HepG2 (cell line): ENCODE results near the gene DNAJC4. TPM values are rescaled to one million over a fixed set of nuclear protein-coding genes. Genes with fewer than 3 reads are reported as not detected.

ENCODE experiments used
- ARHGAP35 ChIP-seq: sonication (generic); formaldehyde crosslinking; IDR thresholded peaks from 2 replicates; pipeline ENCODE4 v1.9.0; 2022; ENCODE audit warnings: mild to moderate bottlenecking, inconsistent platforms, moderate library complexity, missing genetic modification reagents, borderline replicate concordance
- ARNTL ChIP-seq: sonication (generic); formaldehyde crosslinking; IDR thresholded peaks from 2 replicates; pipeline ENCODE4 v1.4.0; 2020; ENCODE audit warnings: mild to moderate bottlenecking, missing genetic modification reagents
- FIP1L1 ChIP-seq: fragments of 200-400 bp; formaldehyde crosslinking; IDR thresholded peaks from 2 replicates; pipeline ENCODE4 v1.6.1; 2018; ENCODE audit warnings: low read depth, mild to moderate bottlenecking, low read length, moderate library complexity, borderline replicate concordance; ENCODE audit not compliant: insufficient read depth
- FOSL2 ChIP-seq: sonication (generic); formaldehyde crosslinking; IDR thresholded peaks from 2 replicates; pipeline ENCODE4 v1.4.0; 2020; ENCODE audit warnings: missing genetic modification reagents
- KDM5B ChIP-seq: sonication (generic); formaldehyde crosslinking; IDR thresholded peaks from 2 replicates; pipeline ENCODE4 v1.4.0; 2020; ENCODE audit warnings: missing genetic modification reagents, mild to moderate bottlenecking, borderline replicate concordance
- KLF13 ChIP-seq: sonication (generic); formaldehyde crosslinking; IDR thresholded peaks from 2 replicates; pipeline ENCODE4 v1.4.0; 2020; ENCODE audit warnings: mild to moderate bottlenecking, missing genetic modification reagents
- MEF2D ChIP-seq: sonication (generic); formaldehyde crosslinking; IDR thresholded peaks from 2 replicates; pipeline ENCODE4 v1.5.1; 2020; ENCODE audit warnings: mild to moderate bottlenecking, missing genetic modification reagents
- NR0B2 ChIP-seq: sonication (generic); formaldehyde crosslinking; IDR thresholded peaks from 2 replicates; pipeline ENCODE4 v1.4.0; 2020; ENCODE audit warnings: mild to moderate bottlenecking, missing genetic modification reagents
- PLSCR1 ChIP-seq: sonication (generic); formaldehyde crosslinking; IDR thresholded peaks from 2 replicates; pipeline ENCODE4 v1.5.0; 2020; ENCODE audit warnings: missing genetic modification reagents, mild to moderate bottlenecking, borderline replicate concordance
- POLR2A ChIP-seq, 2 experiments: IDR thresholded peaks; 2 replicates each; pipeline ENCODE4 v1.6.1; 2011; ENCODE audit warnings: low read depth in 2 of 2, low read length in 2 of 2, mild to moderate bottlenecking in 1 of 2, moderate library complexity in 1 of 2; ENCODE audit not compliant: insufficient read depth in 1 of 2
- RFXAP ChIP-seq: sonication (generic); formaldehyde crosslinking; IDR thresholded peaks from 2 replicates; pipeline ENCODE4 v1.4.0; 2020; ENCODE audit warnings: missing genetic modification reagents, borderline replicate concordance
- SP140L ChIP-seq: sonication (generic); formaldehyde crosslinking; IDR thresholded peaks from 2 replicates; pipeline ENCODE4 v1.4.0; 2020; ENCODE audit warnings: missing genetic modification reagents, borderline replicate concordance
- ZFP36L2 ChIP-seq: sonication (generic); formaldehyde crosslinking; IDR thresholded peaks from 2 replicates; pipeline ENCODE4 v1.4.0; 2020; ENCODE audit warnings: missing genetic modification reagents
- ZNF280B ChIP-seq: sonication (generic); formaldehyde crosslinking; IDR thresholded peaks from 2 replicates; pipeline ENCODE4 v1.5.0; 2020; ENCODE audit warnings: missing genetic modification reagents, mild to moderate bottlenecking, borderline replicate concordance
- ZNF576 ChIP-seq: sonication (generic); formaldehyde crosslinking; IDR thresholded peaks from 2 replicates; pipeline ENCODE4 v1.4.0; 2020; ENCODE audit warnings: mild to moderate bottlenecking, missing genetic modification reagents
- polyA plus RNA-seq, 8 experiments: library from polyadenylated mRNA; depleted of rRNA in 3 of 8; stranded (reverse) in 7 of 8; unstranded in 1 of 8; fragments of >200 nt; fragmentation: Illumina TruSeq in 4 of 8; extraction: Trizol in 4 of 8; gene quantifications; 2 replicates each; pipeline versions ENCODE4 v1.2.1 to v1.2.3, GENCODE V29; 2011 to 2016; ENCODE audit warnings: low read depth in 4 of 8, missing spikeins in 1 of 8, mixed read lengths in 1 of 8; ENCODE audit not compliant: insufficient read depth in 1 of 8
- total RNA-seq, 5 experiments: library from RNA; depleted of rRNA; stranded (reverse); fragments of >200 nt; fragmentation: Illumina TruSeq; extraction: Trizol; gene quantifications; 2 replicates each; pipeline ENCODE4 v1.2.3, GENCODE V29; 2016; ENCODE audit warnings: low read depth in 1 of 5
- TF ChIP-seq, protein P1 (sequence below): sonication (generic); formaldehyde crosslinking; IDR thresholded peaks from 2 replicates; pipeline ENCODE4 v1.4.0; 2020; ENCODE audit warnings: missing genetic modification reagents
- TF ChIP-seq, protein P2 (sequence below): sonication (generic); formaldehyde crosslinking; IDR thresholded peaks from 2 replicates; pipeline ENCODE4 v1.5.0; 2020; ENCODE audit warnings: mild to moderate bottlenecking, missing genetic modification reagents, moderate library complexity

The DNAJC4 gene
- total and polyA plus RNA-seq, 2 of the 13 experiments (the other 11 are each of a cell fraction or from before 2014, with no cell fraction given), result 10.3 to 60.8 TPM

- TF ChIP-seq, protein P1, sequence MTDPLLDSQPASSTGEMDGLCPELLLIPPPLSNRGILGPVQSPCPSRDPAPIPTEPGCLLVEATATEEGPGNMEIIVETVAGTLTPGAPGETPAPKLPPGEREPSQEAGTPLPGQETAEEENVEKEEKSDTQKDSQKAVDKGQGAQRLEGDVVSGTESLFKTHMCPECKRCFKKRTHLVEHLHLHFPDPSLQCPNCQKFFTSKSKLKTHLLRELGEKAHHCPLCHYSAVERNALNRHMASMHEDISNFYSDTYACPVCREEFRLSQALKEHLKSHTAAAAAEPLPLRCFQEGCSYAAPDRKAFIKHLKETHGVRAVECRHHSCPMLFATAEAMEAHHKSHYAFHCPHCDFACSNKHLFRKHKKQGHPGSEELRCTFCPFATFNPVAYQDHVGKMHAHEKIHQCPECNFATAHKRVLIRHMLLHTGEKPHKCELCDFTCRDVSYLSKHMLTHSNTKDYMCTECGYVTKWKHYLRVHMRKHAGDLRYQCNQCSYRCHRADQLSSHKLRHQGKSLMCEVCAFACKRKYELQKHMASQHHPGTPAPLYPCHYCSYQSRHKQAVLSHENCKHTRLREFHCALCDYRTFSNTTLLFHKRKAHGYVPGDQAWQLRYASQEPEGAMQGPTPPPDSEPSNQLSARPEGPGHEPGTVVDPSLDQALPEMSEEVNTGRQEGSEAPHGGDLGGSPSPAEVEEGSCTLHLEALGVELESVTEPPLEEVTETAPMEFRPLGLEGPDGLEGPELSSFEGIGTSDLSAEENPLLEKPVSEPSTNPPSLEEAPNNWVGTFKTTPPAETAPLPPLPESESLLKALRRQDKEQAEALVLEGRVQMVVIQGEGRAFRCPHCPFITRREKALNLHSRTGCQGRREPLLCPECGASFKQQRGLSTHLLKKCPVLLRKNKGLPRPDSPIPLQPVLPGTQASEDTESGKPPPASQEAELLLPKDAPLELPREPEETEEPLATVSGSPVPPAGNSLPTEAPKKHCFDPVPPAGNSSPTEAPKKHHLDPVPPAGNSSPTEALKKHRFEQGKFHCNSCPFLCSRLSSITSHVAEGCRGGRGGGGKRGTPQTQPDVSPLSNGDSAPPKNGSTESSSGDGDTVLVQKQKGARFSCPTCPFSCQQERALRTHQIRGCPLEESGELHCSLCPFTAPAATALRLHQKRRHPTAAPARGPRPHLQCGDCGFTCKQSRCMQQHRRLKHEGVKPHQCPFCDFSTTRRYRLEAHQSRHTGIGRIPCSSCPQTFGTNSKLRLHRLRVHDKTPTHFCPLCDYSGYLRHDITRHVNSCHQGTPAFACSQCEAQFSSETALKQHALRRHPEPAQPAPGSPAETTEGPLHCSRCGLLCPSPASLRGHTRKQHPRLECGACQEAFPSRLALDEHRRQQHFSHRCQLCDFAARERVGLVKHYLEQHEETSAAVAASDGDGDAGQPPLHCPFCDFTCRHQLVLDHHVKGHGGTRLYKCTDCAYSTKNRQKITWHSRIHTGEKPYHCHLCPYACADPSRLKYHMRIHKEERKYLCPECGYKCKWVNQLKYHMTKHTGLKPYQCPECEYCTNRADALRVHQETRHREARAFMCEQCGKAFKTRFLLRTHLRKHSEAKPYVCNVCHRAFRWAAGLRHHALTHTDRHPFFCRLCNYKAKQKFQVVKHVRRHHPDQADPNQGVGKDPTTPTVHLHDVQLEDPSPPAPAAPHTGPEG (CRISPR knock-in tag), result peak; percentile 81; the same call in 1 of the 2 replicates
- no peak for TF ChIP-seq PLSCR1 (CRISPR knock-in tag)
- TF ChIP-seq RFXAP (CRISPR knock-in tag), result 0 out of 2 replicates have a peak, but pooled peaks have one; percentile 42
- no peak for TF ChIP-seq NR0B2
- 0 out of 2 replicates have a peak, but pooled peaks have one; percentile 27 for TF ChIP-seq ARNTL (CRISPR knock-in tag)
- no peak for TF ChIP-seq ZFP36L2
- TF ChIP-seq ZNF280B (CRISPR knock-in tag), result 0 out of 2 replicates have a peak, but pooled peaks have one; percentile 45
- no peak for TF ChIP-seq SP140L (CRISPR knock-in tag)
- TF ChIP-seq KDM5B (CRISPR knock-in tag), result peak; percentile 41; the same call in 1 of the 2 replicates
- TF ChIP-seq FIP1L1, result no peak
- TF ChIP-seq POLR2A (IDR thresholded peaks at IDR 0.05; ENCODE audit: insufficient read depth in 1 of 2, low read depth in 2 of 2, low read length in 2 of 2), result no peak
- no peak for TF ChIP-seq KLF13
- TF ChIP-seq ZNF576 (CRISPR knock-in tag), result no peak
- TF ChIP-seq ARHGAP35, result no peak
- no peak for TF ChIP-seq MEF2D (CRISPR knock-in tag)
- TF ChIP-seq, protein P2, sequence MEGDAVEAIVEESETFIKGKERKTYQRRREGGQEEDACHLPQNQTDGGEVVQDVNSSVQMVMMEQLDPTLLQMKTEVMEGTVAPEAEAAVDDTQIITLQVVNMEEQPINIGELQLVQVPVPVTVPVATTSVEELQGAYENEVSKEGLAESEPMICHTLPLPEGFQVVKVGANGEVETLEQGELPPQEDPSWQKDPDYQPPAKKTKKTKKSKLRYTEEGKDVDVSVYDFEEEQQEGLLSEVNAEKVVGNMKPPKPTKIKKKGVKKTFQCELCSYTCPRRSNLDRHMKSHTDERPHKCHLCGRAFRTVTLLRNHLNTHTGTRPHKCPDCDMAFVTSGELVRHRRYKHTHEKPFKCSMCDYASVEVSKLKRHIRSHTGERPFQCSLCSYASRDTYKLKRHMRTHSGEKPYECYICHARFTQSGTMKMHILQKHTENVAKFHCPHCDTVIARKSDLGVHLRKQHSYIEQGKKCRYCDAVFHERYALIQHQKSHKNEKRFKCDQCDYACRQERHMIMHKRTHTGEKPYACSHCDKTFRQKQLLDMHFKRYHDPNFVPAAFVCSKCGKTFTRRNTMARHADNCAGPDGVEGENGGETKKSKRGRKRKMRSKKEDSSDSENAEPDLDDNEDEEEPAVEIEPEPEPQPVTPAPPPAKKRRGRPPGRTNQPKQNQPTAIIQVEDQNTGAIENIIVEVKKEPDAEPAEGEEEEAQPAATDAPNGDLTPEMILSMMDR, result peak; percentile 69
- no peak for TF ChIP-seq FOSL2
Measured at GRCh38 chr11:64251016-64251752, 20.8 kb downstream of the DNAJC4 start, which contains the start of gene PLCB3 (continued).
